Measurements from ENCODE around the gene ZNF148.

Gene ZNF148

DNA sequence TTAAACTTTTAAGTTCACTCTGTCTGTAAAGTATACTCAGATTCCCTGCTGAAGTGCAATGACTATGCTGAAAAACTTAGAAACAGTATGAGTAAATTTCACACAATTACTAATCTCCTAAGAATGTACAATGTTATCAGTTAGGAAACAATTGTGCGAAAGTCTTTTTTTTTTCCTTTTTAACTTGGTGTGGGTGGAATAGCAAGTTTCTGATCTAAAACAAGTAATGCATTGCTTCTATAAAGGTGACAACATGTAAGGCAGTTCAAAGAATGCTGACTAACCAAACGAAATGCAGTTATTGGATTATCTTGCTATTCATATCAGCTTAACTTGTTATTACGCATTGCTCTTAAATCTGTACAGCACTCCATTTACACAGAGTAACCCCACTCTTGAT is 143.2 kb downstream of the ZNF148 start:
- in situ Hi-C loops (cut with MboI; ENCODE audit: low sequenced_read_pairs), result no loop called here

DNA sequence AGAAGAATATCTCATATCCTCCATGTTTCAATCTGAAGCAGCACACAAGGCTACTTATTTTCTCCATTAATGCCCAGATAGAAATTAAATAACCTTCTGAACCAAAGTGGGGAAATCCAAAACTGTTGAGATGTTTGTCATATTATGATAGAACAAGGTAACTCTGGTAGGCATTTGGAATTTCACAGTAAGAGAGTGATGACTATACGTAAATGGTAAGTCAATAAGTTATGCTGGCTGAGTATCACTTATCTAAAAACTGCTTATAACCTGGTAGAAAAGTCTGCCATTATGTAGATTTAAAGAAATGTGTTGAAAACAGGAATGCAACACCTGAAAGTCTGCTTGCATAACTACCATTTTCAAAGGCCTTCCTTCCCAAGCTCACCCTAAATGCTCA is 145.4 kb downstream of the ZNF148 start:
- in situ Hi-C loops (cut with MboI; ENCODE audit: low sequenced_read_pairs), result no loop called here

DNA sequence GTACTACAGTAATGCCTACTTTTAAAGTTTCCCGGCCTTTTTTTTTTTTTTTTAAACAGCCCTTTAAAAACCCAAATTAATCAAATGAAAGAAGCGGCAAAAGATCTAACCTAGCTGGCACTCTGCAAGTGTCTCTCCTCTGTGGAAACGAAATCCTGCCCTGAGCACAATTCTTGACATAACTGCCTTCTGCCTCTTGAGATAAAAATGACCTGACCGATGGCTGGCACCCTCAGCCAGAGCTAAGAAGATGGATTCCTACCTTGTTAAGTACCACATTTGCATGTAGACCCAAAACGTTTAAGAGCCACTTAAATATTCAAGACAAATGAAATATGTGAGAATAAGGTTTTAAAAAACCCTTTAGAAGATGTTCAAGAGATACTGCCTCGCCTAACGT is 146.0 kb downstream of the ZNF148 start:
- in situ Hi-C loops (cut with MboI; ENCODE audit: low sequenced_read_pairs), result no loop called here

DNA sequence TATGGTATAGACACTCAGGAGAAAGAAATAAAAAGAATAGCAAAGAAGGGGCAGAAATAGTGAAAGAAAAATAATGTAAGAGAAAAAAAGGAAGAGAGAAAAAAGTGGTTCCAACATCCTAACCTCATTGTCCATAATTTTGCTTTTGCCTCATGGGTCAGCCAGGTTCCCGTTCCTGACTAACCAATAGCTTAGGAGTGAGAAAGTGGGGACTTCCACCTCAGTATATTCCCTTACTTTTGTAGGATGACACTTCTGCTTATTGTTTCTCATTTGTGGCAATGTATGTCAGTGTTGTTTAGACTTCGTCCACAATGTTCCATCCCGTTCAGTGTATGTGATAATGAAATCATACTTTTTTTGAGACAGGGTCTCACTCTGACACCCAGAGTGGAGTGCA is 153.3 kb downstream of the ZNF148 start:
- in situ Hi-C loops (cut with MboI; ENCODE audit: low sequenced_read_pairs), result no loop called here

DNA sequence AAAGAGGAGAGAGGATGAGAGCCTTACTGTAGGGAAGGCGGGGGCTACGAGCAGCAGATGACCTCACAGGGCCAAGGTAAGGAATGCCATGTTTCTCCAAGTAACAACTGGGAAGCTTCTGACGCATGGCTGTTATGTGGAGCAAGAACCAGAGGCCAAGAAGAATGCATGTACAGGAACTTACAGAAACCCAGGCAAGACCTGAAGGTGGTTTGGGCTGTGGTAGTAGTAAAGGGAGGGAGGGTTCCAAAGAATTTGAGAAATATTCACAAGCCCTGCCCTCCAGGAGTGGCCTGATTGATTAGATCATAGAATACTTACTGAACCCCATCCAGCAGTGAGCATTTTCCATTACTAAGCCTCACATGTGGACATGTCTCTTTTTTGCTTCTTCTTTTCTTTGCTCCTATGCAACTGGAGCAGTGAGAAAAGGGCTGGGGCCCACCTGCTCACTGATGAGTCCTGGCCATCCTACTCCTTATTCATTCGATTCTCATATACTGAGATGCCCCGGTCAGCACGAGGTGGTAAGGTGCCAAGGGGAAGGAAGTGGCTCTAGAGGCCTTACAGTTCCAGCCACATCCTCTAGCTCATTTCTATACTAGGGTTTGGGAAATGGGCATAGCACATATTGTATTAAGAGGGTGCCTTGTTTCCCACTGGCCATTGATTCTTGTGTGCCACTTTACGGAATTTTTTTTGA is 154.2 kb downstream of the ZNF148 start:
- in situ Hi-C loops (cut with MboI; ENCODE audit: low sequenced_read_pairs), result no loop called here

DNA sequence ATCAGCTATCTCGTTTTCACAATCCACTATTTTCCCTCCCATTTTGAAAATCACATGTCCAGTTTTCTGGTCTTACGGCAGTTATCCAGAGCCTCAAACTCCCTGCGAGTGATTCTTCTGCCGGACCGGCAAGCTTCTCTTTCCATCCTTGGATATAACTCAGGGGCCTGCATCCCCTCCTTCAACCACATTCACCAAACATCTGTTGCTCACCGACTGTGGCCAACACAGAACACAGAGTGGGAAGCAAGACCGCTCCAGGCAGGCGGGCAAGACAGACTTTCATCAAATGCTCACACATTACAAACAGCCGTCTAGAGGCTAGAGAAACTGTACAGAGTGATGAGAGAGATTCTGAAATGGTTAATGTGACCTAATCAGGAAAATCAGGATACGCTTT is 154.9 kb downstream of the ZNF148 start:
- in situ Hi-C loops (cut with MboI; ENCODE audit: low sequenced_read_pairs), result no loop called here

DNA sequence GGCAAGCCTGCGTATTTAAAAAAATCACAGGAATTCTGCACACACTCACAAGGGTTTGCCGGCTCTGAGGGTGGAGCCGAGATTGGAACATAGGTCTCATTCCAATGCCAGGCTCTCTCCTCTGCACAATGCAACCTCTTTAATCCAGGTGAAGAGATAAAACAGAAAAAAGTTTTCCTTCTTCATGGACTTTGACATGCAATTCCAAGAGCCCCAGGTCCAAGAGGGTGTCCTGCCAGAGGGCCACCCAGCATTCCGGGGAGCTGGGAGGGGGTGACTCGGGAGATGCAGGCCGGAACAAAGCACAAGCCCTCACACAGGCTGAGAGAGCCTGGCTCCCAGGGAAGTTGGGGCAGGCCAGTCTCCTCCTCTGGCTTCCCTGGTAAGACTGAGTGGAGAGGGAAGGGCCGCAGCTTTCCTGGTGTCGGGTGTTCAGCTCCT is 155.8 kb downstream of the ZNF148 start:
- in situ Hi-C loops (cut with MboI; ENCODE audit: low sequenced_read_pairs), result no loop called here

DNA sequence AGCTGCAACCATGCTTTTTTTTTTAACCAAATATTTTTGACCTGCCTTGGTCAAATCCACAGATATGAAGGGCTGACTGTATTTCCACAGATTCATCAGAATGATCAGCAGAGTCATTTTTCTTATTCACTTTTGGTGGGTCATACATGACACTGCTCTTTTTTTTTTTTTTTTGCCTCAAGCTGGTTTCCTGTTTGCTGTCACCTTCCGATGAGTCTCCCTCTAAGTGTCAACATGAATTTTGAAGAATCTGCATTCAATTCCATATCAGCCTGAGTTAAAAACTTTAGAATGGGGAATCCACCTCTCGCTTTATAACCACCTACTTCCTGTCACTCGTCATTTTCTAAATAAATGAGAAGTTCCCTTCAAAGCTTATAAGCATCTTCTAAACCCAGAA is 160.4 kb downstream of the ZNF148 start:
- in situ Hi-C loops (cut with MboI; ENCODE audit: low sequenced_read_pairs), result no loop called here

DNA sequence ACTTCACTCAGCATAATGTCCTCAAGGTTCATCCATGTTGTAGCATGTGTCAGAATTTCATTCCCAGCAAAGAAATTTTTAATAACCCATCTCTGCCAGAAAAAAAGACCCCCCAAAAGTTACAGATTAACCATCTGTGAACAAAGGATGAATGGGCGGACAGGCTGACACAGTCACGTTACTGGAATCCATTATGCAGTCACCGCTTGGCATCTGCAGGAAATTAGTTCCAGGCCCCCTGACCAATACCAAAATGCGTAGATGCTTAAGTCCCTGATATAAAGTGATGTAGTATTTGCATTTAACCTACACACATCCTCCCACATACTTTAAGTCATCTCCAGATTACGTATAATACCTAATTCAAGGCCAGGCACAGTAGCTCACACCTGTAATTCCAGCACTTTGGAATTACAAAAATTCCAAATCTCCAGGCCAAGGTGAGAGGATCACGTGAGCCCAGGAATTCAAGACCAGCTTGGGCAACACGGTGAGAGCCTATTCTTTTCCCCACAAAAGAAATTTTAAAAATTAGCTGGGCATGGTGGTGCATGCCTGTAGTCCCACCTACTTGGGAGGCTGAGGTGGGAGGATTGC is 161.1 kb downstream of the ZNF148 start:
- in situ Hi-C loops (cut with MboI; ENCODE audit: low sequenced_read_pairs), result no loop called here

DNA sequence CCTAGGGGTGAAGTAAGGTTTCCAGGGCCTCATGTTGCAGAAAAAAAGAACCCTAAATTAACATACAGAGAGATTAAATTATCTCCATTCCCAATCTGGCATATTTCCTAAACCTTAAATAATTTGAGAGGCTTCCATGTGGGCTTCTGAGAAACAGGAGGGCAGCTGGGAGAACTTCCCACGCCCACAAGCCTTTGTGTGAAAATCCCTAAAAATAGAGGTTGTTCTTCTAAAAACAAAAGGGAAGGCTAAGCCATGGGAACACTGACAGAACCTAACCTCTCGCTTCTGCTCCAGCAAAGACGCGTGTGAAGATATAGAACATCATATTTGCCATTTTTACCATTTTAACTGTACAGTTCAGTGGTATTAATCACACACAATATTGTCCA is 161.8 kb downstream of the ZNF148 start:
- in situ Hi-C loops (cut with MboI; ENCODE audit: low sequenced_read_pairs), result no loop called here

DNA sequence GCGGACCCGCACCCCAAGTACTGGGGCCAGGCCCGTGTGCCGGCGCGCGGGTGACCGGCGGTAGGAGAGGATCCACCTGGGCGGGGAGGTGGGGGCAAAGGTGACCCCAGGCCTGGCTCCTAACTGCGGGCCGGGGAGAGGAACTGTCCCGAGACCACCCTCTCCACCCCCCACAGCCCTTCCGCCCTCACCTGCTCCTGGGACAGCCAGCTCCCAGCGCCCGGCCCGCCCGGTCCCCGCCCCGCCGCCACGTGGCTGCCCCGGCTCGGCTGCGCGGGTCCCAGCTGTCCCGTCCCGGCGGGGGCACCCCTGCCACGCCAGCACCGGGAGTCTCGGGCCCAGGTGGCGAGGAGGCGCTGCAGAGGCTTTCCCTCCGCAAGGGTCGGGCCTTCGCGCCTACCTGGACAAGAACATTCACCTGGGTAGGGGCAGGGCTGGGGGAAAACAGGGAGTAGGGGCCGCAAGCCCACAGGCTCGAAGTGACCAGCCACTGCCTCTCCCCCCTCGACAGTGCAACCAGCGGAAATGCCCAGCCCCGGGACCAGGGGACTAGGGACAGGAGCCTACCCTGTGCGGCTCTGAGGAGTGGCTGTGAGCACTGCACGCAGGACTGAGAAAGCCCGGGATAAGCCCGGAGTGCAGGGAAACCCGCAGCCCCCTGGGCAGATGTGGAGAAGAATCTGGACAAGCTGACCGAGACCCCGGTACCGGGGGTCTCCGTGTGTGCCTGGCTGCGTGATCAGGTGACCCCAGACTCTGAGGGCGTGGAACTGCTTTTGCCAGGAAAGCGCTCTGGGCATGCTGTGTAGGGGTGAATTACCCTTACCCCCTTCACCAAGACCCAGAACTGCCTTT is 162.4 kb downstream of the ZNF148 start, which contains the start of gene SLC12A8:
Gene SLC12A8, minus strand, starts transcription at position 240 of the 855 bp plus-strand sequence. CDS start 1,399 bp downstream, outside the sequence.
- in situ Hi-C loops (cut with MboI; ENCODE audit: low sequenced_read_pairs), result no loop called here

DNA sequence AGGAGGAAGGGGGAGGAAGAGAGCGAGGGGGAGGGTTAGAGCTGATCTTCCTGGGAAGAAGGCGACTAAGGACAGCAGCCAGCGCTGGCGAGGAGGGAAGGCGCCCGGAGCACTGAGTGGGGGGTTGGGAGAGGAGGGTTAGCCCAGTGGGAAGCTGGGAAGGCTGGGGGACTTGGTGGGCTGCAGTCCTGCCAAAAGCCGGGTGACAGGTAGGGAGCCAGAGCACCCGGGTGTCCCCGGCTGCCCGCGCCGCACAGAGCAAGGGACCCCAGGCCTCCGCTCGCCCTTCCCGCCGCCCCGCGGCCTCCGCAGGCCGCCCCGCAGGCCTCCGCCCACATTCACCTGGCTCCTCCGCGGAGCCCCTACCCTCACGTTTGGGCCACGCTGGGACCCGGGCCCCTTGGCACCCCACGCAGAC is 163.0 kb downstream of the ZNF148 start:
- in situ Hi-C loops (cut with MboI; ENCODE audit: low sequenced_read_pairs), result no loop called here

DNA sequence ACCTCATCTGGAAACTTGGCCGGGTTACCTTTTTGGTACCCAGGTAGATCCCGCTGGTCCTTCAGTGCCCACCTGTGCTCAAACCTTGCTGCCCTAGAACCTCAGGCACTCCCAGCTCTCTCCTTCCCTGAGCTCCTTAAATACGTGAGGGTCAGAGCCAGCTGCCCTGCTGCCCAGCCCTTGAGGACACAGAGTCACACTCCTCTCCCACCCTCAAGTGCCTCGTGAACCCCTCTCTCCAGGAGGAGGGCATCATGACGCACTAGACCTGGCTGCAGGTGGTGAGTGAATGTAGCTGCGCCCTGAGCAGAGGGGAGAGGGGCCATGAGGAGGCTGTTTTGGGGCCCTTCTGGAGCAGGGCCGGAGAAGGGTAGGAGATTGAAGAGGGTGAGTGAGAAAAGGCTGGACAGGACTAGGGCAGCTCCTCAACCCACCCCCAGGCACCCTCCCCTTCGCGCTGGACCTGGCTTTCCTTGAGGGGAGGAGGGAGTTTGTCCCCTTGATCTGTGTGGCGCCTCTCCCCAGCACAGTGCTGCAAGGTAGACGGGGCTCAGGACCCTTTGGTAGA is 163.5 kb downstream of the ZNF148 start:
- in situ Hi-C loops (cut with MboI; ENCODE audit: low sequenced_read_pairs), result no loop called here

DNA sequence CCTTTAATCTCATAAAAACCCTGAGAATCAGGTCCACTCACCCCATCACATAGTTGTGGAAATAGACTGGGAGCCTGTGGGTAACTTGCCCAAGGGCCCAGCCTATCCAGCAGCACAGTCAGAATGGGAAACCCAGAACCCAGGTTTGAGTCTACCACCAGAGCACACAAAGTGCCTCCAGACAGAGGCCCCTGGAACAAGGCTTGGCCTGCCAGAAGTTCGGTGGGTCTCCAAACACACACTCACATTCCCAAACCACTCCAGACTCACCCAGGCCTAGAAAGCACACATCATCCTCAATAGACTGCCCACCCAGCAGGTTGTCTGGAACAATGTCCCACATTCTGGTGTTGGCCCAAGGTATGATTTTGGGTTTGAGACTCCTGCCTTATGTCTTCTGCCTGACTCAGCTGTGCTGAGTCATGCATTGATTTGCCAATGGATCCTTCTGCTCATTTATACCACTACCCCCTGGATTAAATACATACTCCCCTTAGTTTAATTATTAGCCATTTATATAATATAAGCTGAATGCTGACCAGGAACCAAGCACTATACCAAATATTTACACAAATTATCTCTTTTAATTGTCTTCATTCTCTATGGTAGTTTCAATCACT is 167.1 kb downstream of the ZNF148 start:
- in situ Hi-C loops (cut with MboI; ENCODE audit: low sequenced_read_pairs), result no loop called here

DNA sequence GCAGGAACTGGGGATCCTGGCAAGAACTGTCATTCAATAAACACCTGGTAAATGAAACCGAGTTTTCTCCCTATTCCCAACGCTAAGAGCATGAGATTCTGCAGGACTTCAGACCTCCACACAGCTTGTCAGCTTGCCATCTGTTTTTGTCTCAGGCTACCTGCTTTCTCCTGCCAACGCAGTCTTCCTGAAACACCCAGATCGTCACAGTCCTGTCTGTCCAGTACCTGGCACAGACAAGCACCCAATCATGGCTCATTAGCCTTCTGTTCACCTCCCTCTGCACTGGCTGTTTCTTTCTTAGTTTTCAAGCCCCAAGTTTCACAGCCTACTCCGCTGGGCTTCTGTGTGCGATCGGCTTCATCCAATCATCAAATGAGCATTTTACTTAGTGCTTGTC is 167.6 kb downstream of the ZNF148 start:
- in situ Hi-C loops (cut with MboI; ENCODE audit: low sequenced_read_pairs), result no loop called here

DNA sequence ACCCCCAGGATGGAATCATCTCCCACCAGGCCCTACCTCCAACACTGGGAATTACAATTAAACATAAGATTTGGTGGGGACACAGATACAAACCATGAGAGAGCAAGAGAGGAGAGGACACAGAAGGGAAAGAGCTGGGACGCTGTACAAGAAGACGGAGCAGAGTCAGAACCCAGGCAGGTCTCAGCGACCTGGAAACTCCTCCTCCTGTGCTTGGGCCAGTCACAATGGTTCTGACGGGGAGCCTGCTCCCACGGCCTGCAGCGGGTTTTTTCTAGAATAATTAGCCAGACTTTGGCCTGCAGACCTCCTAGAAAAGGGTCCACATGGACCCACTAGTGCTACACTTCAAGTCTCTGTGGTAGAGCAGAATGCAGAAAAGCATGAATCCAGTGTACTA is 168.2 kb downstream of the ZNF148 start:
- in situ Hi-C loops (cut with MboI; ENCODE audit: low sequenced_read_pairs), result no loop called here

DNA sequence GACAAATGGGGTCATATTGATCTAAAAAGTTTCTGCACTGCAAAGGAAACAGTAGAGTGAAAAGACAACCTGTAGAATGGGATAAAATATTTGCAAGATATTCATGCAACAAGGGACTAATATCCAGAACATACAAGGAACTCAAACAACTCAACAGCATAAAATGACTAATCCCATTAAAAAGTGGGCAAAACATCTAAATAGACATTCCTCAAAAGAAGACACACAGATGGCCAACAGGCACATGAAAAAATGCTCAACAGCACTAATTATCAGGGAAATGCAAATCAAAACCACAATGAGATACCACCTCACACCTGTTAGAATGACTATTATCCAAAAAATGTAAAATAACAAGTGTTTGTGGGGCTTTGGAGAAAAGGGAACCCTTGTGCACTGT is 171.4 kb downstream of the ZNF148 start:
- in situ Hi-C loops (cut with MboI; ENCODE audit: low sequenced_read_pairs), result no loop called here

DNA sequence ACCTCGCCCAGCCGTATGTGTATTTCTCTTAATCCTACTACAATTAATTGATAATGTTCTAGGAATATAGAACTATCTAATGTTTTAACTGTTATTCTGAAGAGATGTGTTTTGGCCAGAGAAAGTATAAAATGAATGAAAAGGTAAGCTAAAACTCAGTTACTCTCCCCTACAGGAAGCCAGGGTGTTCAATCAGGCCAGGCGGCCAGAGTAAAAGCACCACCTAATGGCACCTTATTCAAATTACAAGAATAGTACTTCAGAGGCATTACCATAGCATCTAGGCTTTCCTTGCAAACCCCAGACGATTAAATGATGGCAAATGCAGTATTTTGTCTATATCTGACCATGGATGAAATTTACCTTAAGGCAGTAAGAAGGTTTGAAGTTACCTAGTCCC is 172.9 kb downstream of the ZNF148 start:
- in situ Hi-C loops (cut with MboI; ENCODE audit: low sequenced_read_pairs), result no loop called here

DNA sequence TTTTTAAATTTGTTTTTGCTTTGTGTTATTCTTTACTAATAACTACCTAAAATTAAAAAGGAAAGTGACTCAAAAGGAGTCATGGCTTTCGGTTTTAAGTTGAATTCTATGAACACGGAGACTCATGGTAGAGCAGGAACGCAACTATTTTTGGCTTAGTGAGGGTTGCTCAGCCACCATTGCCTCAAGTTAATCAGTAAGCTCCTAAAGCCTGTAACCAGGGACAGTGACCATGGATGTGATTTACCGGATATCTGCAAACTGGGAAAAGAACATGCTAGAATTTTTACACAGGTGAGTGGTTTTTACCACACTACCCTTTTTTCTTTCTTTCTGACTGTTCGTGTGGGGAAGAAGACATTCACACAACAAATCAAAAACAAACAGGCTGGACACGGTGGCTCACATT is 174.4 kb downstream of the ZNF148 start:
- in situ Hi-C loops (cut with MboI; ENCODE audit: low sequenced_read_pairs), result no loop called here

DNA sequence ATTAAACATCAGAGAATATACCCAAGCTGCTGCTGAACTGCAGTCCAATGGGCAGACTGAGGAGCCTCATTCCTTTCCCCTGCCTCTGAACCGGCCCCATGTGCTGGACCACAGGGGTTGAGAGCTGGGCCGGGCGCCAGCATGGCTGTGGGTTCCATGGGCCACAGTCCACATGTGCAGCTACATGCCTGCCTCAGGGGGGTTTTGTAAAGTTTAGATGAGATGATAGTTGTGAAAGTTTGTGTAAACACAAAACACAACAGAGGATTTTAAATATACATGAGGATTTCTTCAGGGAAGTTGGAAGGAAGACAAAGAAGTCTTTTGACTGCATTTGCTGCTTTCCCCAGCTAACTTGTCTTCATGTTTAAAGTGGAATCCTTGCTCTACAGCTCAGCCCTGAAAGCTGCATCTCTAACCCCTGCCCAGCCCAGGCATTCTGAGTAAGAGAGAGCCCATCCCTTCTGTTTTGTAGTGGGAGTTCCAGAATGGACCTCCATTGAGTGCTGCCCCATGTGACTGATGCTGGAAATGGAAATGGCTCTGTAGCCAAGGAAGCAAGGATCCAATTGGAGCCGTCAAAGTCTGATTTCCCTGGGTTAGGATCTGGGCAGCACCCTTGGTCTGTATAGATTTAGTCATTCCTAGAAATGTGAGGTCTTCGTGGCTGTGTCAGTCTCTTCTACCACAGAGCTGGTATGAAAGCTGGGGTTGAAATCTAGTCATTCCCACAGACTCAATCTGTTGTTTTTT is 180.1 kb downstream of the ZNF148 start:
- in situ Hi-C loops (cut with MboI; ENCODE audit: low sequenced_read_pairs), result no loop called here

Data from HL-60/S4 treated with retinoic acid at 250 ng/mL for 4 days and 3 days (cell line).